ENCODE data around the gene SLC17A7. TPM values are rescaled to one million over a fixed set of nuclear protein-coding genes. Genes with fewer than 3 reads are reported as not detected.

SLC17A7 gene
- total and polyA plus RNA-seq, 2 of the 13 experiments (the other 11 are each of a cell fraction or from before 2014, with no cell fraction given) = 0.32 TPM; not detected in 1

- TF ChIP-seq HOXA9 (CRISPR knock-in tag; IDR thresholded peaks at IDR 0.05; ENCODE audit: borderline replicate concordance) (no peak), ZNF790 (CRISPR knock-in tag; IDR thresholded peaks at IDR 0.05; ENCODE audit: borderline replicate concordance) (no peak), IRF9 (CRISPR knock-in tag; IDR thresholded peaks at IDR 0.05; ENCODE audit: borderline replicate concordance) (no peak), ZBTB20 (CRISPR knock-in tag; IDR thresholded peaks at IDR 0.05; ENCODE audit: borderline replicate concordance, low read depth) (no peak), ZNF749 (CRISPR knock-in tag; IDR thresholded peaks at IDR 0.05; ENCODE audit: borderline replicate concordance) (no peak), ZNF33A (CRISPR knock-in tag; IDR thresholded peaks at IDR 0.05; ENCODE audit: borderline replicate concordance) (no peak), SMYD3 (CRISPR knock-in tag; IDR thresholded peaks at IDR 0.05) (no peak), CHD2 (IDR thresholded peaks at IDR 0.05; ENCODE audit: low read depth, low read length) (no peak), ZNF138 (CRISPR knock-in tag; IDR thresholded peaks at IDR 0.05; ENCODE audit: low read depth) (no peak), PATZ1 (CRISPR knock-in tag; IDR thresholded peaks at IDR 0.05) (peak; percentile 95), ZNF746 (CRISPR knock-in tag; IDR thresholded peaks at IDR 0.05) (no peak), FOXK1 (CRISPR knock-in tag; IDR thresholded peaks at IDR 0.05; ENCODE audit: borderline replicate concordance, low read depth) (no peak), ZNF563 (CRISPR knock-in tag; IDR thresholded peaks at IDR 0.05) (no peak), ZNF431 (CRISPR knock-in tag; IDR thresholded peaks at IDR 0.05; ENCODE audit: borderline replicate concordance, low read depth) (no peak), MBNL3 (CRISPR knock-in tag; conservative IDR thresholded peaks at IDR 0.05) (no peak), ATRX (CRISPR knock-in tag; IDR thresholded peaks at IDR 0.05; ENCODE audit: borderline replicate concordance) (no peak), ZBED4 (CRISPR knock-in tag; IDR thresholded peaks at IDR 0.05; ENCODE audit: borderline replicate concordance) (peak; percentile 70; the same call in 1 of the 2 replicates), ZNF678 (CRISPR knock-in tag; IDR thresholded peaks at IDR 0.05) (no peak), ZNF557 (CRISPR knock-in tag; IDR thresholded peaks at IDR 0.05) (no peak), EZH2 (conservative IDR thresholded peaks at IDR 0.05; ENCODE audit: low read depth, low read length) (no peak), HOXA5 (CRISPR knock-in tag; IDR thresholded peaks at IDR 0.05) (0 out of 2 replicates have a peak, but pooled peaks have one; percentile 44), ZFP82 (CRISPR knock-in tag; IDR thresholded peaks at IDR 0.05; ENCODE audit: borderline replicate concordance) (no peak), CENPBD1 (CRISPR knock-in tag; IDR thresholded peaks at IDR 0.05; ENCODE audit: borderline replicate concordance, low read depth) (no peak)
These were observed 32.7 kb upstream of the SLC17A7 start, which contains the start of gene FLT3LG (continued) for GRCh38 chr19:49473868-49474541.
